Sigmoid colon (tissue), 4 donors: Measurements from ENCODE around the gene C1orf56.

ENCODE experiments used
- CTCF ChIP-seq, 4 experiments: fragments of 450-650 bp in 3 of 4; fragments of 200-600 bp in 1 of 4; IDR thresholded peaks; one replicate each; pipeline ENCODE4 v1.5.1; 2016 to 2019; ENCODE audit warnings: antibody characterized with exemption in 4 of 4, mild to moderate bottlenecking in 3 of 4, moderate library complexity in 2 of 4
- EP300 ChIP-seq, 4 donors: sonication (generic); formaldehyde crosslinking; IDR thresholded peaks; one replicate each; pipeline ENCODE4 v1.6.1; 2017; ENCODE audit warnings: antibody characterized with exemption in 4 of 4
- POLR2A ChIP-seq, 2 donors: fragments of 450-650 bp; IDR thresholded peaks; one replicate each; pipeline ENCODE4 v1.6.1; 2016; ENCODE audit warnings: antibody characterized with exemption in 2 of 2, mild to moderate bottlenecking in 2 of 2, moderate library complexity in 2 of 2
- POLR2AphosphoS5 ChIP-seq, 4 donors: sonication (generic); formaldehyde crosslinking; IDR thresholded peaks; one replicate each; pipeline ENCODE4 v1.6.1; 2017; ENCODE audit warnings: antibody characterized with exemption in 4 of 4

GRCh38 chr1:151000408-151000807, 47.1 kb upstream of the C1orf56 start:
- no peak for TF ChIP-seq CTCF (IDR thresholded peaks at IDR 0.05)
- no peak for TF ChIP-seq POLR2A (IDR thresholded peaks at IDR 0.05)
- no peak for TF ChIP-seq POLR2AphosphoS5 (IDR thresholded peaks at IDR 0.05)
- no peak for TF ChIP-seq EP300 (IDR thresholded peaks at IDR 0.05)
